OCI-LY3 (cell line): ENCODE results near the gene PTPRC.
A peak's percentile ranks its signal among the peaks of the same experiment; 100 is the strongest.

Experiments
- H2AFZ ChIP-seq: fragments of 200-600, 300-600 bp; shearing (Covaris generic); 2 replicates; pipeline ENCODE4 v1.6.0; 2014; ENCODE audit warnings: antibody characterized with exemption, low read depth, low read length
- H3K27ac ChIP-seq: fragments of 200-600, 300-600 bp; sonication (generic); 2 replicates; pipeline ENCODE4 v1.5.1; 2014; ENCODE audit warnings: mild to moderate bottlenecking, low read length, moderate library complexity, mixed read lengths
- H3K27me3 ChIP-seq: fragments of 200-600, 300-600 bp; sonication (generic); 2 replicates; pipeline ENCODE4 v1.6.1; 2014; ENCODE audit warnings: low read depth, low read length, mixed read lengths
- H3K36me3 ChIP-seq: fragments of 200-600, 300-600 bp; sonication (generic); replicated peaks from 2 replicates; pipeline ENCODE3; 2014; ENCODE audit warnings: low read depth, low read length, mixed read lengths
- H3K4me1 ChIP-seq: fragments of 300-600, 200-600 bp; sonication (generic); 2 replicates; pipeline ENCODE4 v1.6.1; 2014; ENCODE audit warnings: low read length, mixed read lengths
- H3K4me2 ChIP-seq: fragments of 200-600, 300-600 bp; sonication (generic); 2 replicates; pipeline ENCODE4 v1.6.1; 2014; ENCODE audit warnings: low read length, mixed read lengths
- H3K4me3 ChIP-seq: fragments of 300-600, 200-600 bp; sonication (generic); 2 replicates; pipeline ENCODE4 v1.5.1; 2014; ENCODE audit warnings: antibody characterized with exemption, mild to moderate bottlenecking, low read length, moderate library complexity
- H3K79me2 ChIP-seq: fragments of 300-600, 200-600 bp; shearing (Covaris generic); 2 replicates; pipeline ENCODE4 v1.6.1; 2014; ENCODE audit warnings: mild to moderate bottlenecking, low read length, mixed read lengths
- H3K9ac ChIP-seq: fragments of 300-600, 200-600 bp; shearing (Covaris generic); 2 replicates; pipeline ENCODE4 v1.6.0; 2014; ENCODE audit warnings: mild to moderate bottlenecking, low read length, moderate library complexity
- H3K9me3 ChIP-seq: fragments of 200-600, 300-600 bp; shearing (Covaris generic); 2 replicates; pipeline ENCODE4 v1.6.1; 2014; ENCODE audit warnings: low read length, mixed read lengths; ENCODE audit not compliant: insufficient read depth
- H4K20me1 ChIP-seq: fragments of 200-600, 300-600 bp; sonication (generic); 2 replicates; pipeline ENCODE4 v1.6.1; 2016; ENCODE audit warnings: low read length, mixed read lengths; ENCODE audit not compliant: insufficient read depth
- CTCF ChIP-seq: fragments of 200-600, 300-600 bp; sonication (generic); IDR thresholded peaks from 2 replicates; pipeline ENCODE4 v1.5.1; 2014; ENCODE audit warnings: antibody characterized with exemption, low read length, low read depth
- EZH2phosphoT487 ChIP-seq: fragments of 200-600 bp; shearing (Covaris generic); IDR thresholded peaks from 2 replicates; pipeline ENCODE4 v1.6.1; 2018; ENCODE audit warnings: antibody characterized with exemption, mixed run types, low read depth

Gene PTPRC

DNA sequence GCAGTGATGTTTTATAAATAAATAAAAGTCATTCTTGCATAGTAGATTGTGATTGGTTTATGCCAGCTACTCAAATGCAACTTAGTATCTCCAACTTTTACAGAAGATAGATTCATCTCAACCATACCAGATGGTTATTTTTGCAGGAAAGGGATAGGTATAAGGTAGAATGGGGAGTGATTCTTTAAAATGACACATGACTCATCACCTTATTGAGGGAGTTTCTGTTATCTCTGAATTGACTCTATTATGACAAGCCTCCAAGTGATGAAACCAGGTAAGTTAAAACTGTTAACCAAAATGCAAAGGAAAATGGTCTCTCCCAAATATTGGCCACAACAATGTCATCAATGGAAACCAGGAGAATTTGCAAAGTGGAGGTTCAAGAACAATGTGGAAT, 54.5 kb downstream of the PTPRC start:
- Histone ChIP-seq H3K9me3 (no peaks in the 10 kb centered on the region), H3K36me3 (peaks cover 21% of the 10 kb centered on the region), H4K20me1 (peaks cover 27% of the 10 kb centered on the region), H2AFZ (no peak overlapping the region), H3K4me1 (peaks cover 11% of the 10 kb centered on the region), H3K4me3 (no peak overlapping the region), H3K4me2 (no peak overlapping the region), H3K9ac (no peak overlapping the region), H3K27me3 (no peaks in the 10 kb centered on the region), H3K79me2 (peaks cover 5% of the 10 kb centered on the region; the same call in 1 of the 2 replicates), H3K27ac (no peak overlapping the region)
- TF ChIP-seq EZH2phosphoT487: no peak
- TF ChIP-seq CTCF: no peak

- Histone ChIP-seq H3K36me3 (peaks cover 29% of the 10 kb centered on the region), H3K4me3 (no peak overlapping the region), H4K20me1 (peaks cover 24% of the 10 kb centered on the region), H3K4me2 (no peak overlapping the region), H3K27ac (no peak overlapping the region), H3K27me3 (no peaks in the 10 kb centered on the region), H3K9me3 (no peaks in the 10 kb centered on the region), H2AFZ (no peak overlapping the region), H3K79me2 (no peaks in the 10 kb centered on the region), H3K9ac (no peak overlapping the region), H3K4me1 (peaks cover 11% of the 10 kb centered on the region)
- TF ChIP-seq CTCF (no peak), EZH2phosphoT487 (no peak)
Measured at GRCh38 chr1:198694542-198694941, 55.7 kb downstream of the PTPRC start.

GRCh38 chr1:198696211-198696610, 57.4 kb downstream of the PTPRC start:
- Histone ChIP-seq H3K36me3 (peaks cover 44% of the 10 kb centered on the region), H3K27ac (no peak overlapping the region), H3K9me3 (no peaks in the 10 kb centered on the region), H3K4me2 (peak overlapping the region; percentile 24; the same call in 1 of the 2 replicates), H3K27me3 (no peaks in the 10 kb centered on the region), H2AFZ (no peak overlapping the region), H3K4me1 (peaks cover 19% of the 10 kb centered on the region), H3K9ac (no peak overlapping the region), H3K79me2 (no peaks in the 10 kb centered on the region), H3K4me3 (no peak overlapping the region), H4K20me1 (peaks cover 17% of the 10 kb centered on the region)
- TF ChIP-seq EZH2phosphoT487: no peak
- no peak for TF ChIP-seq CTCF

DNA sequence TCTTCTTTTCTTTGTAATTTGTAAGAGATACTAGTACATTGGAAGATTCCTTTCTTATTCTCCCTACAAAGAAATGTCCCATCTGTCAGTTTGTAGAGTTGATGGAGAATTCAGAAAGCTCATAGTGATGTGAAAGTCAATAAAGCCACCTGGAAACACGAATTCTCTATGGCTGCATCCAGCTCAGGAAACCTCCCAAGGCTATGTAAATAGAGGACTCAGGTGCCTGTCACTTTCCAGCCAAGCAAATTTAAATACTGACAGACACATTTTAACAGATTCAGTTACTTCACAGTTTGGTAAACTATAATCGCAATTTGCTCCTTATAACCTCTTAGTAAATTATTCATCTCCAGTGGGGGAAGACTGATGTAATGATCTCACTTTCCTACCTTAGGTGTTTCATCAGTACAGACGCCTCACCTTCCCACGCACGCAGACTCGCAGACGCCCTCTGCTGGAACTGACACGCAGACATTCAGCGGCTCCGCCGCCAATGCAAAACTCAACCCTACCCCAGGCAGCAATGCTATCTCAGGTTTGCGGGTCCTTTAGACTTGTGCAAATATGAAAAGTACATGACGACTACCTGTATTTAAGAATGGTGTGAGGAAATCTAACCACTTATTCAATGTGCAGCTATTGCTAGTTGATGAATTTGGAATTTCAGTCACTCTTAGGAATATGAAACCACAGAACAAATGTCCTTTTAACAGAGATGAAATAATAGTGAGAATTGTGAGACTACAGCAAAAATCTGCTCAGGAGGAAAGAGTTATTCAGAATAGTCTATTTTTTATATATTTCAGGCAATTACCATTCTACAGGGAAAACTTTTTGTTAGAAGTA, 60.6 kb downstream of the PTPRC start:
- H3K36me3 ChIP-seq: peaks cover 61% of the 10 kb centered on the region
- H2AFZ ChIP-seq: no peak overlapping the region
- no peak overlapping the region for H3K4me2 ChIP-seq
- no peaks in the 10 kb centered on the region for H3K27me3 ChIP-seq
- peak; percentile 51 for TF ChIP-seq CTCF
- TF ChIP-seq EZH2phosphoT487: no peak
- no peak overlapping the region for H3K9ac ChIP-seq
- no peaks in the 10 kb centered on the region for H3K79me2 ChIP-seq
- peaks cover 22% of the 10 kb centered on the region for H4K20me1 ChIP-seq
- no peak overlapping the region for H3K4me3 ChIP-seq
- H3K27ac ChIP-seq: no peak overlapping the region
- peaks cover 30% of the 10 kb centered on the region for H3K4me1 ChIP-seq
- no peaks in the 10 kb centered on the region for H3K9me3 ChIP-seq
